ENCODE data around the gene EOLA2. TPM values are rescaled to one million over a fixed set of nuclear protein-coding genes. Genes with fewer than 3 reads are reported as not detected.

EOLA2 gene
- total RNA-seq (2022; extraction: Qiagen RNA extraction; ENCODE audit: low read depth), result 49.6 to 60.2 TPM (median 58.1 TPM) in 5 replicates

GRCh38 chrX:149938427-149938880 lies at the start of gene EOLA2:
Gene EOLA2, minus strand, starts transcription at chrX:149938491. Its CDS starts 4,617 bp downstream, at chrX:149933874.

GRCh38 chrX:149929400-149929799 lies 8.9 kb downstream of the EOLA2 start, which contains the start of gene HSFX4:
Gene HSFX4, plus strand, starts transcription at chrX:149929573. Its CDS starts 72 bp downstream, at chrX:149929645.

Other genes with a start within 250 kb of the EOLA2 start
- 0.02 TPM in 1 of 5 replicates, not detected in the others for gene MAGEA11, start 226.4 kb downstream of the EOLA2 start, total RNA-seq (2022; extraction: Qiagen RNA extraction; ENCODE audit: low read depth)
- gene HSFX1, start 164.4 kb downstream of the EOLA2 start, total RNA-seq (2022; extraction: Qiagen RNA extraction; ENCODE audit: low read depth), result 0.26 to 0.50 TPM (median 0.43 TPM) in 5 replicates
- not detected in 5 replicates for gene MAGEA9, start 156.6 kb downstream of the EOLA2 start, total RNA-seq (2022; extraction: Qiagen RNA extraction; ENCODE audit: low read depth)
- gene MAGEA8, start 57.3 kb downstream of the EOLA2 start, total RNA-seq (2022; extraction: Qiagen RNA extraction; ENCODE audit: low read depth), result not detected in 5 replicates
- not detected in 5 replicates for gene HSFX4, start 8.9 kb downstream of the EOLA2 start, total RNA-seq (2022; extraction: Qiagen RNA extraction; ENCODE audit: low read depth)